ENCODE data around the gene CLCA4. TPM values are rescaled to one million over a fixed set of nuclear protein-coding genes. Genes with fewer than 3 reads are reported as not detected.
"Not testable (repeated sequence)": the region's sequence is repeated elsewhere in the genome, so short reads cannot be mapped to it uniquely, and the experiment has no call there.

Gene CLCA4
- total RNA-seq, 2 experiments from 2014 or later, result not detected

DNA sequence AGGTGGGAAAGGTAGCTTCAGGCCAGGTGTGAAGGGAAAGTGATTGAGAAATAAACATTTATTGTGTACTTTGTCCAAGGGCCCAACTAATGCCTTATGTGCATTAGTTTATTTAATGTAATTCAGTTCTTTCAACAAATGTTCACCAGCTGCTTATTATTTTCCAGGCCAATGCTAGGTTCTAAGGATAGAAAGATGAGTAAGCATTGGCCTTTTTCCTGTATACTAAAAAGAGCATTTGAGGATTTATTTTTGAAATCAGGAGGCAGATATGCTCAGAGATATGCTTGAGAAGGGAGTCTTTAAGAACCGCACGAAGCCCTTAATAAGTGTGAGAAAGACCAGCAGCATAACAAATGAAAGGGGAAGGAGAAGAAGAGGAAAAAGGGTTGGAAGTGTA lies 46.2 kb upstream of the CLCA4 start:
- peaks cover 0 to 3% of the 10 kb centered on the region in 2 experiments for H3K27me3 ChIP-seq (ENCODE audit: control insufficient read depth in 1 of 2, insufficient read depth in 2 of 2, low read length in 2 of 2)
- no peaks in the 10 kb centered on the region for H3K9me3 Mint-ChIP-seq
- ChIA-PET POLR2A (interaction anchor here (1.8 kb wide), 1 partner anchor 105 kb away, joined by 5 read pairs; the partner anchor contains the start of gene ODF2L), CTCF (interaction anchor here (0.7 to 1.3 kb wide), 6 partner anchors 76 to 204 kb away, joined by 3 to 4 read pairs (median 4); partner anchors contain the start of gene ODF2L)
- H3K4me3 Mint-ChIP-seq, result no peak overlapping the region
- H3K27ac Mint-ChIP-seq, result no peak overlapping the region
- no peak overlapping the region for H3K4me3 ChIP-seq (ENCODE audit: low read length)
- no peak for DNase-seq
- H3K4me1 ChIP-seq (ENCODE audit: insufficient read depth, low read length), result peaks cover 7% of the 10 kb centered on the region
- H3K9me3 ChIP-seq (ENCODE audit: control insufficient read depth in 1 of 2, insufficient read depth in 1 of 2, low read length in 2 of 2), result no peaks in the 10 kb centered on the region
- intact Hi-C loops (cut with DNase I, micrococcal nuclease), result loop anchor here (2.0 to 10.0 kb wide), 4 partner anchors 78 to 242 kb away; partner anchors contain the start of genes CLCA2 (in 1 of the 2) and SH3GLB1 (in 1 of the 2)
- no peaks in the 10 kb centered on the region for H3K36me3 ChIP-seq (ENCODE audit: insufficient read depth, low read length)
- no peak for ATAC-seq (ENCODE audit: poor library complexity)
- TF ChIP-seq, protein P1, sequence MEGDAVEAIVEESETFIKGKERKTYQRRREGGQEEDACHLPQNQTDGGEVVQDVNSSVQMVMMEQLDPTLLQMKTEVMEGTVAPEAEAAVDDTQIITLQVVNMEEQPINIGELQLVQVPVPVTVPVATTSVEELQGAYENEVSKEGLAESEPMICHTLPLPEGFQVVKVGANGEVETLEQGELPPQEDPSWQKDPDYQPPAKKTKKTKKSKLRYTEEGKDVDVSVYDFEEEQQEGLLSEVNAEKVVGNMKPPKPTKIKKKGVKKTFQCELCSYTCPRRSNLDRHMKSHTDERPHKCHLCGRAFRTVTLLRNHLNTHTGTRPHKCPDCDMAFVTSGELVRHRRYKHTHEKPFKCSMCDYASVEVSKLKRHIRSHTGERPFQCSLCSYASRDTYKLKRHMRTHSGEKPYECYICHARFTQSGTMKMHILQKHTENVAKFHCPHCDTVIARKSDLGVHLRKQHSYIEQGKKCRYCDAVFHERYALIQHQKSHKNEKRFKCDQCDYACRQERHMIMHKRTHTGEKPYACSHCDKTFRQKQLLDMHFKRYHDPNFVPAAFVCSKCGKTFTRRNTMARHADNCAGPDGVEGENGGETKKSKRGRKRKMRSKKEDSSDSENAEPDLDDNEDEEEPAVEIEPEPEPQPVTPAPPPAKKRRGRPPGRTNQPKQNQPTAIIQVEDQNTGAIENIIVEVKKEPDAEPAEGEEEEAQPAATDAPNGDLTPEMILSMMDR (IDR thresholded peaks at IDR 0.05), result no peak
- no peak overlapping the region for H3K27ac ChIP-seq (ENCODE audit: low read depth in 1 of 2, low read length in 2 of 2)
- H3K4me1 Mint-ChIP-seq (ENCODE audit: low read depth), result peaks cover 17% of the 10 kb centered on the region
- H3K27me3 Mint-ChIP-seq, result peaks cover 23% of the 10 kb centered on the region
- H3K36me3 Mint-ChIP-seq (ENCODE audit: low read depth), result no peaks in the 10 kb centered on the region

- H3K27ac ChIP-seq (ENCODE audit: low read depth in 1 of 2, low read length in 2 of 2); H3K36me3 ChIP-seq (ENCODE audit: insufficient read depth, low read length); H3K9me3 Mint-ChIP-seq; H3K9me3 ChIP-seq (ENCODE audit: control insufficient read depth in 1 of 2, insufficient read depth in 1 of 2, low read length in 2 of 2); H3K27ac Mint-ChIP-seq; H3K4me1 ChIP-seq (ENCODE audit: insufficient read depth, low read length); H3K27me3 ChIP-seq (ENCODE audit: control insufficient read depth in 1 of 2, insufficient read depth in 2 of 2, low read length in 2 of 2); H3K36me3 Mint-ChIP-seq (ENCODE audit: low read depth): not testable (repeated sequence)
- DNase-seq (peak in 13 of 14 experiments; percentile 14 to 72 (median 29)), ATAC-seq (ENCODE audit: poor library complexity) (peak; percentile 73)
- Mint-ChIP-seq H3K4me3 (peak overlapping the region; percentile 88), H3K4me1 (ENCODE audit: low read depth) (peaks cover 17% of the 10 kb centered on the region), H3K27me3 (peaks cover 18% of the 10 kb centered on the region)
- ChIA-PET POLR2A (interaction anchor here (1.8 to 1.9 kb wide), 2 partner anchors 106 to 202 kb away, joined by 5 to 6 read pairs; partner anchors contain the start of genes ODF2L and SH3GLB1), CTCF (interaction anchor here (0.7 to 1.6 kb wide), 8 partner anchors 9 to 235 kb away, joined by 3 to 13 read pairs (median 6); partner anchors contain the start of genes ODF2L and SH3GLB1)
- intact Hi-C loops (cut with DNase I, micrococcal nuclease), result loop anchor here (1.0 to 10.0 kb wide), 5 partner anchors 80 to 240 kb away; partner anchors contain the start of genes CLCA2 (in 1 of the 2) and SH3GLB1 (in 1 of the 2)
- TF ChIP-seq, protein P1 (IDR thresholded peaks at IDR 0.05), result peak; percentile 35
- peak overlapping the region; percentile 50 for H3K4me3 ChIP-seq (ENCODE audit: low read length)
Observed at GRCh38 chr1:86502125-86502646, 44.7 kb upstream of the CLCA4 start.

GRCh38 chr1:86502721-86503405 lies 44.0 kb upstream of the CLCA4 start:
- ATAC-seq (ENCODE audit: poor library complexity), result peak; percentile 27
- peaks cover 7% of the 10 kb centered on the region for H3K4me1 ChIP-seq (ENCODE audit: insufficient read depth, low read length)
- TF ChIP-seq, protein P1 (IDR thresholded peaks at IDR 0.05), result no peak
- intact Hi-C loops (cut with DNase I, micrococcal nuclease), result loop anchor here (1.0 to 10.0 kb wide), 5 partner anchors 81 to 239 kb away; partner anchors contain the start of genes CLCA2 (in 1 of the 2) and SH3GLB1 (in 1 of the 2)
- H3K27me3 ChIP-seq (ENCODE audit: control insufficient read depth in 1 of 2, insufficient read depth in 2 of 2, low read length in 2 of 2), result peaks cover 0 to 3% of the 10 kb centered on the region in 2 experiments
- no peak overlapping the region for H3K27ac Mint-ChIP-seq
- no peaks in the 10 kb centered on the region for H3K36me3 ChIP-seq (ENCODE audit: insufficient read depth, low read length)
- H3K27me3 Mint-ChIP-seq, result peaks cover 18% of the 10 kb centered on the region
- H3K9me3 Mint-ChIP-seq, result no peaks in the 10 kb centered on the region
- H3K36me3 Mint-ChIP-seq (ENCODE audit: low read depth), result no peaks in the 10 kb centered on the region
- peak in 4 of 14 experiments; percentile 34 to 50 (median 42) for DNase-seq
- H3K4me3 Mint-ChIP-seq, result peak overlapping the region; percentile 88
- POLR2A ChIA-PET, result interaction anchor here (1.8 to 1.9 kb wide), 2 partner anchors 107 to 201 kb away, joined by 5 to 6 read pairs; partner anchors contain the start of genes ODF2L and SH3GLB1
- H3K27ac ChIP-seq (ENCODE audit: low read depth in 1 of 2, low read length in 2 of 2), result no peak overlapping the region
- CTCF ChIA-PET, result interaction anchor here (0.7 to 1.6 kb wide), 8 partner anchors 10 to 234 kb away, joined by 3 to 13 read pairs (median 6); partner anchors contain the start of genes ODF2L and SH3GLB1
- H3K9me3 ChIP-seq (ENCODE audit: control insufficient read depth in 1 of 2, insufficient read depth in 1 of 2, low read length in 2 of 2), result no peaks in the 10 kb centered on the region
- peaks cover 17% of the 10 kb centered on the region for H3K4me1 Mint-ChIP-seq (ENCODE audit: low read depth)
- peak overlapping the region; percentile 50 for H3K4me3 ChIP-seq (ENCODE audit: low read length)
